Natural killer cell (primary cell): ENCODE data around the gene SOWAHA. TPM values are rescaled to one million over a fixed set of nuclear protein-coding genes. Genes with fewer than 3 reads are reported as not detected.
A peak's percentile ranks its signal among the peaks of the same experiment; 100 is the strongest.

Experiments used
- ATAC-seq, 3 donors: fragments of 150-1000 bp in 2 of 3; fragments of 200-7000 bp in 1 of 3; cut with Tn5 transposase; 1 replicate in 1 of 3; 2 replicates in 2 of 3; pipeline ENCODE4 v1.10.0; 2021; ENCODE audit warnings: mild to moderate bottlenecking in 2 of 3, moderate library complexity in 2 of 3
- DNase-seq, 2 donors: peaks; one replicate each; pipeline versions ENCODE4 v3.0.0 to v3.0.0-alpha.2; 2013 to 2021; ENCODE audit warnings: mixed read lengths in 1 of 2
- H3K27ac ChIP-seq: one replicate; pipeline ENCODE4 v1.5.1; 2013; ENCODE audit warnings: mild to moderate bottlenecking, low read length
- H3K27me3 ChIP-seq: one replicate; pipeline ENCODE4 v1.6.1; 2013; ENCODE audit warnings: low read length; ENCODE audit not compliant: control insufficient read depth, insufficient read depth
- H3K36me3 ChIP-seq: one replicate; pipeline ENCODE4 v1.6.1; 2013; ENCODE audit warnings: low read length; ENCODE audit not compliant: control insufficient read depth, insufficient read depth
- H3K4me1 ChIP-seq: one replicate; pipeline ENCODE4 v1.6.1; 2013; ENCODE audit warnings: low read length; ENCODE audit not compliant: control insufficient read depth, insufficient read depth
- H3K4me3 ChIP-seq: one replicate; pipeline ENCODE4 v1.5.1; 2013; ENCODE audit warnings: low read length
- H3K9me3 ChIP-seq: one replicate; pipeline ENCODE4 v1.6.1; 2013; ENCODE audit warnings: low read length; ENCODE audit not compliant: control insufficient read depth, insufficient read depth
- H3K27ac Mint-ChIP-seq, 2 donors: one replicate each; pipeline ENCODE4 v1.8.0; 2022; ENCODE audit warnings: mild to moderate bottlenecking in 2 of 2, mixed read lengths in 2 of 2, moderate library complexity in 1 of 2
- H3K27me3 Mint-ChIP-seq, 2 donors: one replicate each; pipeline ENCODE4 v1.8.0; 2022; ENCODE audit warnings: low read depth in 2 of 2, mixed read lengths in 2 of 2
- H3K36me3 Mint-ChIP-seq: one replicate; pipeline ENCODE4 v1.8.0; 2022; ENCODE audit warnings: mixed read lengths
- H3K4me1 Mint-ChIP-seq, 2 donors: one replicate each; pipeline ENCODE4 v1.8.0; 2022; ENCODE audit warnings: mixed read lengths in 2 of 2
- H3K4me3 Mint-ChIP-seq: one replicate; pipeline ENCODE4 v1.8.0; 2022; ENCODE audit warnings: mild to moderate bottlenecking, moderate library complexity, mixed read lengths
- H3K9me3 Mint-ChIP-seq, 2 donors: one replicate each; pipeline ENCODE4 v1.8.0; 2022; ENCODE audit warnings: mixed read lengths in 2 of 2
- CTCF ChIP-seq: fragments of 200-600 bp; IDR thresholded peaks from one replicate; pipeline ENCODE4 v1.8.0; 2022; ENCODE audit warnings: antibody characterized with exemption
- WGBS: methylation state at CpG from one replicate; pipeline ENCODE4 v1.1.7; 2013; ENCODE audit warnings: missing lambda C conversion rate; ENCODE audit not compliant: insufficient coverage; 5-methylcytosine and 5-hydroxymethylcytosine counted together
- intact Hi-C: fragments of 100-400 bp; cut with micrococcal nuclease; formaldehyde crosslinking; loops from one replicate; pipeline ENCODE4 v1.14.2; 2022
- total RNA-seq, 4 donors: library from RNA; stranded (reverse); fragments of 120-200 nt in 1 of 4; gene quantifications; one replicate each; pipeline versions ENCODE4 v1.2.3 to v1.2.4, GENCODE V29; 2013 to 2022

SOWAHA gene
- total RNA-seq, 3 donors from 2014 or later (not counting 1 experiment from before 2014, with no cell fraction given): not detected

- no peak for TF ChIP-seq CTCF
- Mint-ChIP-seq H3K36me3 (no peaks in the 10 kb centered on the region), H3K4me1 (peaks cover 7 to 8% of the 10 kb centered on the region in 2 donors), H3K27ac (peak overlapping the region in 1 of 2 donors; percentile 18), H3K4me3 (peak overlapping the region; percentile 73), H3K9me3 (no peaks in the 10 kb centered on the region), H3K27me3 (peaks cover 37 to 44% of the 10 kb centered on the region in 2 donors)
- Histone ChIP-seq H3K4me3 (no peak overlapping the region), H3K27ac (no peak overlapping the region), H3K9me3 (no peaks in the 10 kb centered on the region), H3K36me3 (no peaks in the 10 kb centered on the region), H3K27me3 (peaks cover 27% of the 10 kb centered on the region), H3K4me1 (peaks cover 18% of the 10 kb centered on the region)
- no peak for DNase-seq
- WGBS: 78% methylated on average over 4 of the region's 4 CpGs
- intact Hi-C loops: no loop called here
- no peak for ATAC-seq
These were observed 35.0 kb upstream of the SOWAHA start for GRCh38 chr5:132778129-132778528.

- intact Hi-C loops: no loop called here
- WGBS: 87% methylated on average over 4 of the region's 5 CpGs
These were observed 34.2 kb upstream of the SOWAHA start for GRCh38 chr5:132778856-132779255.

GRCh38 chr5:132779961-132780360, 33.1 kb upstream of the SOWAHA start:
- Histone ChIP-seq H3K9me3 (no peaks in the 10 kb centered on the region), H3K27ac (no peak overlapping the region), H3K4me3 (no peak overlapping the region), H3K4me1 (peaks cover 18% of the 10 kb centered on the region), H3K36me3 (no peaks in the 10 kb centered on the region), H3K27me3 (peaks cover 32% of the 10 kb centered on the region)
- H3K4me3 Mint-ChIP-seq: peak overlapping the region; percentile 22
- TF ChIP-seq CTCF: no peak
- ATAC-seq: no peak
- peaks cover 37 to 46% of the 10 kb centered on the region in 2 donors for H3K27me3 Mint-ChIP-seq
- no peak for DNase-seq
- intact Hi-C loops: no loop called here
- H3K27ac Mint-ChIP-seq: no peak overlapping the region
- 95% methylated on average over 2 of the region's 3 CpGs for WGBS
- peaks cover 7 to 8% of the 10 kb centered on the region in 2 donors for H3K4me1 Mint-ChIP-seq
- no peaks in the 10 kb centered on the region for H3K36me3 Mint-ChIP-seq
- H3K9me3 Mint-ChIP-seq: no peaks in the 10 kb centered on the region

More at GRCh38 chr5:132778856-132779255, 34.2 kb upstream of the SOWAHA start:
- Mint-ChIP-seq H3K4me3 (peak overlapping the region; percentile 56), H3K27ac (no peak overlapping the region), H3K36me3 (no peaks in the 10 kb centered on the region), H3K4me1 (peaks cover 7 to 8% of the 10 kb centered on the region in 2 donors), H3K27me3 (peaks cover 37 to 44% of the 10 kb centered on the region in 2 donors), H3K9me3 (no peaks in the 10 kb centered on the region)
- ATAC-seq: no peak
- H3K36me3 ChIP-seq: no peaks in the 10 kb centered on the region
- no peak overlapping the region for H3K4me3 ChIP-seq
- H3K27ac ChIP-seq: no peak overlapping the region
- H3K4me1 ChIP-seq: peaks cover 18% of the 10 kb centered on the region
- H3K9me3 ChIP-seq: no peaks in the 10 kb centered on the region
- TF ChIP-seq CTCF: no peak
- no peak for DNase-seq
- peaks cover 25% of the 10 kb centered on the region for H3K27me3 ChIP-seq

GRCh38 chr5:132780577-132780976, 32.5 kb upstream of the SOWAHA start:
- no peak for DNase-seq
- Mint-ChIP-seq H3K4me1 (peaks cover 2 to 8% of the 10 kb centered on the region in 2 donors), H3K27ac (no peak overlapping the region), H3K9me3 (no peaks in the 10 kb centered on the region), H3K36me3 (no peaks in the 10 kb centered on the region), H3K4me3 (no peak overlapping the region), H3K27me3 (peaks cover 39 to 52% of the 10 kb centered on the region in 2 donors)
- Histone ChIP-seq H3K27me3 (peaks cover 32% of the 10 kb centered on the region), H3K4me1 (peaks cover 18% of the 10 kb centered on the region), H3K9me3 (no peaks in the 10 kb centered on the region), H3K36me3 (no peaks in the 10 kb centered on the region), H3K27ac (no peak overlapping the region), H3K4me3 (no peak overlapping the region)
- no peak for ATAC-seq
- intact Hi-C loops: no loop called here
- TF ChIP-seq CTCF: no peak
- WGBS: no CpG with 5 or more reads among the region's 1 CpG
